Measurements from ENCODE around the gene TGFBI.

TGFBI gene

DNA sequence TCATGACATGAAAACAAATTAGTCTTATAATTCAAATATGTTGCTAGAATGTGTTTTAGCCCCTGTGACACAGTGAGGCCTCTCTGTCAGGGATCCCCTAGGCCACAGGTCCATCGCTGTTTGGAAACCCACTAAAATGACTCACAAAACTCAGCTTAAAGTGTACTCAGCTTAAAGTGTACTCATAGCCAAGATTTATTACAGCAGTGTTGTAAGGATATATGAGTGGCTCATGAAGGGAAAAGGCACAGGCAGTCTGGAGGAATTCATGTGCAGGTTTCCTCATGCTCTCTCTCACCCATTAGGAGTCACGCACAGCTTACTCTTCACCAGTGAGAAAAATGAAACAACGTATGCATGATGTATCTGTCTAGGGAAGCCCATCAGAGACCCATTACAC lies 24.4 kb upstream of the TGFBI start:
- DNase-seq, result no peak

DNA sequence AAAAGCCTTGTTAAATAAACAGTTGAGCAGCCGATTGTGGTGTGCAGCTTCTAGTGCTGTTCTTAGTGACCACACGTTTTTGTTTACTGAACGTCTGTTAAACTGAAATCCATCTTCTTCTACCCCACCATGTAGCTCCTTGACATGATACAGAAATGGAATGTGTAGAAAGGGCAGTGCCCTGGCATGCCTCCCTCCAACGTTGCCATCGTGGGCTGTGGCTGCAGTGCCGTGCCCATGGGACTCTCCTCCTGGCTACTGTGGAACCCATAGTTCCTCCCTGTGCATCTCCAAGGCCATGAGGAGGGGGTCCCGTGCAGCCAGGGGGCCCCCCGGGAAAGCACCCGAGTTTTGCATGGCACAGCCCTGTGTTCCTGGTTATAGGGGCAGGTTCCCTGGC lies 23.3 kb upstream of the TGFBI start:
- DNase-seq, result no peak

- no peak for DNase-seq
These were observed 22.6 kb upstream of the TGFBI start for GRCh38 chr5:136006164-136006563.

DNA sequence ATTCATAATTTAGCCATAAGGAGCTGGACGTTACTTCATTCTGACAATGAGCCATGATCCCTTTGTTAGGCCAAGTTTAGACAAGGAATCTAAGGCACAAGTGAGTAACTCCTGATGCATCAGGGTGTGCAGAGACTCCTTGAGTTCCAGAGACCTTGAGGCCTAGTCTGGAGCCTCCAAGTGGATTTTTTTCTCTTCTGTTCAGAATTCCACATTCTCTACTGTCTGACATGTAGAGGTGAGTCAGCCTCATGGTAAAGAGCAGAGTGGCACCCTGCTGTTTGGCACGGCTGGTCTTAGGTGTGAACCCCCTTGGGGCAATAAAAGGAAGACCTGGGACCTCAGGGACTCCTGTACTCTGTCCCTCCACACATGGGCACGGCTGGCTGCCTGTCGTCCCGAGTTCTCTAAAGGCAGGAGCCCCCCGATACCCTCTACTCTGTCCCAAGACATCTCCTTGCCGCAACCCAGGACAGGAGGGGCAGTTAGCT lies 22.0 kb upstream of the TGFBI start:
- no peak for DNase-seq

DNA sequence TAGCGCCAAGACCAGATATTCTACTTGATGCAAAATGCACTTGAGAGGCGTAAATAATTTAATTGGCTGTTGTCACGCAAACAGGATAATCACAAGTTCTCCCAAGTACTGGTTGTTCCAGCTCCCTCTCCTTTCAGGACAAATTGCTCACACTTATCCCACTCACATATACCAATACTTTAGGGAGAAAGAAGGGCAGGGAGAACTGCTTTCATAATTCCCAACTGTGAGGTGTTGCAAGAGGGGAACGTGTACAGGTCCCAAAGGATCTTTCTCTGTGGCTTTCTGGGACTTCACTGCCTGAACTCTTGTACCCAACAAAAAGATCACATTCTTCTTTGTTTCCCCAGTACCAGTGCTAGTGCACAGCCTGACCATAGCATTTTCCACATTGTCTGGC lies 21.5 kb upstream of the TGFBI start:
- no peak for DNase-seq

- DNase-seq, result no peak
These were observed 17.3 kb upstream of the TGFBI start for GRCh38 chr5:136011414-136012001.

- no peak for DNase-seq
These were observed 16.6 kb upstream of the TGFBI start for GRCh38 chr5:136012041-136012804.

- DNase-seq, result no peak
These were observed 15.2 kb upstream of the TGFBI start for GRCh38 chr5:136013559-136013958.

- no peak for DNase-seq
These were observed 14.5 kb upstream of the TGFBI start for GRCh38 chr5:136014049-136015002.

GRCh38 chr5:136015003-136015375 lies 13.8 kb upstream of the TGFBI start:
- DNase-seq, result no peak

DNA sequence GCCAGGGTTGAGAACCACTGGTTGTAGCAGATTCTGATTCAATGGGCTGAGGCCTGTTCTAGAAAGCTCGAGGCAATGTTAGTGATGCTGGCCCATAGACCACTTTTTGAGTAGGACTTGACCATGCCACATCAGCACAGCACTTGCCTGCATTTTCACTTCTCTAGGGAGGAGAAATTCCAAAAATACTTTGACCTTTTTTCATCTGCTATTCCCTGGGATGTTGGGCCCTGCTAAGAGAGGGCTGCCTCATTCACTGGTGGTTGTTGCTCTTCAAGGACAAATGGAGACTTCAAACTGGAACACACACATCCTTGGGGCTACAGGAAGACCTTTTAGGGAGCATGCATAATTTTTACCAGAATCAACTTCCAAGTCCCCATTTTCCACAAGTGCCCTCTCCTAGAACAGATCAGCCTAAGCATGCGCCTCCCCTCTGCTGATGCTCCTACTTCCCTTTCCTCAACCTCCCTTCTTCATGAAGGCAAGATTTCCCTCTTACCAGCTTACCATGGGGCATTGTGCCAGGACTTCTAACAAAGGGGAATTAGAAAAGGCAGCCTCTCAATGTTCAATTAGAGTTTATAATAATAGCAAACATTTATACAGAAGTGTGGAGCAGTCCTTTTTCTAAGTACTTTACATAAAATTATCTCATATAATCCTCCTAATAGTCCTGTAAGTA lies 12.7 kb upstream of the TGFBI start:
- no peak for DNase-seq

DNA sequence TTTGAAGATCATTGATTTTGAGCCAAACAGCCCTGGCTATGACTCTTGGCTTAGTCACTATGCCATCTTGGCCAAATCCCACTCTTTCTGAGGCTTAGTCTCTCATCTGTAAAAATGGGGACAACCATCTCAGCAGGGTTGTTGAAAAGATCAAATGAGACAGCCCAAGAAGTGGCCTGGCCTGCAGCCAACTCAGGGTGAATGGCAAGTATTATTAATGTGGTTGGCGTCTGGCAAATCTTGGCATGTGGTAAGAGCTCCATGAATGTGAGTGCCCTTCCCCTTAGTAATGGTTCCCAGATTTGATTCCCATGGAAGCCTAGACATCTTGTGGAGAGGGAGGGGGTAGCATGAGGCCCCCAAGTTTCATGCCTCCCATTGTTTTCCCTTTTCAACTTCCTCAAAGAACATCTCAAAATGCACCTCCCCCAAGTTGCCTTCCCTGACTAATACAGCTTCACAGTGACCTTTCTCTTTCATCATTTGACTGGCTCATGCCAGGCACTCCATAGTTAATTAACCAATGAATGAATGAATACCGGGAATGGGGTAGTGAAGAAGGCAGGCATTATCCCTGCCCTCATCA lies 11.8 kb upstream of the TGFBI start:
- DNase-seq, result no peak

DNA sequence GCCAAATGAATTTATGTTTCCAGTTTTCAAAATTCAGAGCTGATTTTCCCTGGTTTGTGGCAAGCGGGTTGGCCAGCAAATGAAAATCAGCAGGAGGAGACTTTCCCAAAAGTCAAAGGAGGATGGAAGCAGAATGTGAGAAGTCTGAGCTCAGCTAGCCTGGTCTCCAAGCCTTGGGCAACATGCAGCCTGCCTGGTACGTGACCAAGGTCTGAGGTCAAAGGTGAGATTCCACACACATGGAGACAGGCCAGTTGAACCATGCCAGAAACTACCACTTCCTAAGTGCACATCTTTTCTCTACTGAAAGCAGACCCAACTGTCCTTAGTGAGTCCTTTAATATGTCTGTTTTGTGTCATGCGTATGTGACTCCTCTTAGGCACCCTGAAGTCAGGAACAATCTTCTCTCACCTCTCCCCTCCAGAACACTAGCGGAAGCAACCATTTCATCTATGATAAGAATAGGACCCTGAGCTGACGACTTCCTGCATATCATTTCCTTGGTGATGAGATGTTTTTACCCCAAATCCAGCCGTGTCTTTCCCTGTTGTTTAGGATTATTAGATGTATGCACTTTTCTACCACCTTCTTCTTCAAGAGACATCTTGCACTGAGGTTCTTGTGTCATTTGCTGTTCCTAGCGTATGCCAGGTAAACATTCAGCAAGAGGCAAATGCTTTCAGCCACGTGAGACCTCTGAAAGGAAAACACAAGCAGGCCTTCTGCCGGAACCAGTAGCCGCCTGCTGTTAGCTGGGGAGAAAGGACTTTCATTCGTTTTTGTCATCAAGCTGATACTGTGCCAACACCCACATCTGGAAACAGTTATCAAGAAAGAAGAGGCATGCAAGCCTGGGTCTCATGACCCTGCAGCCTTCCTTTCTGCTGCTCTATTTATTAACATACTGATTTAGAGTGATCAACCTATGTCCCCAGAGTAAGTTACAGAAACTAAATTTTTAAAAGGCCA lies 9.7 kb upstream of the TGFBI start:
- DNase-seq, result no peak

- DNase-seq, result no peak
These were observed 8.8 kb upstream of the TGFBI start for GRCh38 chr5:136020001-136020382.

GRCh38 chr5:136020383-136021015 lies 8.3 kb upstream of the TGFBI start:
- DNase-seq, result peak; percentile 16

DNA sequence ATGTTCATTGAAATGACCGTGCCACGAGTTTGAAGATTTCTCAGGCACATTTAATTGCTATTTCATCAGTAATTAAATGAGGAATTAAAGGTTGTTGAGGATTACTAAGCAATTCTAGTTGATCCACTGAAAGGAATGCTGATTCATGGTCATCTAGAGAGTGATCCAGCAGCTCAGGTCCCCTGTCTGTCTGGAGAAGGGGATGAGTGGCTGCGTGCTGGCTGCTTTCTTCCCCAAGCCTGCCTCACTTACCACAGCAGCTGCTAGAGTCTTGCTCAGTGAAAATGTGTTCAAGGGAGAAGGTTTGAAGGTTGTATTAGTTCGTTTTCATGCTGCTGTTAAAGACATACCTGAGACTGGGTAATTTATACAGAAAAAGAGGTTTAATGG lies 7.8 kb upstream of the TGFBI start:
- DNase-seq, result no peak

GRCh38 chr5:136022965-136023364 lies 5.8 kb upstream of the TGFBI start:
- DNase-seq, result no peak

GRCh38 chr5:136023958-136024541 lies 4.7 kb upstream of the TGFBI start:
- no peak for DNase-seq

DNA sequence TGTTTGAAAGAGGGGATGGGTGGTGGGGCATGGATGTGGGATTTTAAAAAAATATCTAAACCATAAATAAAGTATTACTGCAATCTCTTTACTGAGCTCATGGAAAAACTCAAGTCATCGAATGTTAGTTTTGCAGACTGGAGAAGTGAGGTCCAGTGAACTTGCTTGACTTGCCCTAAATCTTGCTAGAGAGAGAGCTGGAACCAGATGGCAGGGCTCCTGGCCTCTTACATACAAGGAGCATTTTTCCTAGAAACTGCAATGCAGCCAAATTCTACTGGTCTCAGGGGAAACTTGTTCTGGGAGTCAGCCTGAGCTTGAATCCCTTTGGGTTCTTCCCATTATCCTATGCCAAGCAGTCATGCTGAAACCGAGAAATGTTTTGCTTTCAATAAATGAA lies 2.9 kb upstream of the TGFBI start:
- no peak for DNase-seq

GRCh38 chr5:136026636-136027035 lies 2.2 kb upstream of the TGFBI start:
- DNase-seq, result no peak
